Keratinocyte (primary cell): Measurements from ENCODE around the gene DSCAML1. TPM values are rescaled to one million over a fixed set of nuclear protein-coding genes. Genes with fewer than 3 reads are reported as not detected.

Source experiments
- DNase-seq: peaks from one replicate; pipeline ENCODE4 v3.0.0-alpha.2; 2011; ENCODE audit warnings: low read depth, missing footprints, low spot score
- FAIRE-seq: peaks from 2 replicates; lab custom pipeline; 2011; peaks lifted over from hg19 to GRCh38; lab: Jason Lieb, UNC
- H2AFZ ChIP-seq: 2 replicates; pipeline ENCODE4 v1.6.0; 2012; ENCODE audit warnings: low read length, control low read depth, inconsistent platforms; ENCODE audit not compliant: control insufficient read depth
- H3K27ac ChIP-seq: 2 replicates; pipeline ENCODE4 v1.5.1; 2011; ENCODE audit warnings: low read length; ENCODE audit not compliant: control insufficient read depth, insufficient read depth
- H3K27me3 ChIP-seq: 3 replicates; pipeline ENCODE4 v1.6.0; 2011; ENCODE audit warnings: low read length; ENCODE audit not compliant: control insufficient read depth, insufficient read depth; ENCODE audit errors: extremely low read depth
- H3K36me3 ChIP-seq, 2 experiments: 2 replicates in 1 of 2; 3 replicates in 1 of 2; pipeline ENCODE4 v1.5.1; 2011; ENCODE audit warnings: low read length in 2 of 2, mild to moderate bottlenecking in 1 of 2; ENCODE audit not compliant: control insufficient read depth in 2 of 2, insufficient read depth in 2 of 2; ENCODE audit errors: extremely low read depth in 1 of 2
- H3K4me1 ChIP-seq: 3 replicates; pipeline ENCODE4 v1.5.1; 2011; ENCODE audit warnings: low read length; ENCODE audit not compliant: control insufficient read depth, insufficient read depth; ENCODE audit errors: extremely low read depth
- H3K4me2 ChIP-seq: 3 replicates; pipeline ENCODE4 v1.6.0; 2011; ENCODE audit warnings: low read depth, low read length; ENCODE audit not compliant: control insufficient read depth, insufficient read depth; ENCODE audit errors: extremely low read depth
- H3K4me3 ChIP-seq, 3 experiments: fragments of 200-600 bp in 1 of 3; sonication (generic) in 1 of 3; 2 replicates in 2 of 3; 3 replicates in 1 of 3; pipeline ENCODE4 v1.5.1; 2011 to 2016; ENCODE audit warnings: low read length in 3 of 3, mild to moderate bottlenecking in 3 of 3, control low read depth in 2 of 3, inconsistent platforms in 1 of 3, low read depth in 1 of 3, mixed read lengths in 1 of 3, mixed run types in 1 of 3, moderate library complexity in 1 of 3; ENCODE audit not compliant: control insufficient read depth in 2 of 3, insufficient read depth in 2 of 3; ENCODE audit errors: extremely low read depth in 1 of 3
- H3K79me2 ChIP-seq: 2 replicates; pipeline ENCODE4 v1.6.0; 2012; ENCODE audit warnings: low read length; ENCODE audit not compliant: control insufficient read depth, insufficient read depth
- H3K9ac ChIP-seq: 3 replicates; pipeline ENCODE4 v1.6.0; 2011; ENCODE audit warnings: low read length; ENCODE audit not compliant: control insufficient read depth, insufficient read depth; ENCODE audit errors: extremely low read depth
- H3K9me1 ChIP-seq: 3 replicates; pipeline ENCODE4 v1.6.0; 2011; ENCODE audit warnings: low read length; ENCODE audit not compliant: control insufficient read depth, insufficient read depth; ENCODE audit errors: extremely low read depth
- H3K9me3 ChIP-seq: 2 replicates; pipeline ENCODE4 v1.5.1; 2012; ENCODE audit warnings: low read depth, low read length; ENCODE audit not compliant: control insufficient read depth
- H4K20me1 ChIP-seq: 3 replicates; pipeline ENCODE4 v1.6.0; 2011; ENCODE audit warnings: low read length; ENCODE audit not compliant: control insufficient read depth, insufficient read depth; ENCODE audit errors: extremely low read depth
- EZH2 ChIP-seq: IDR thresholded peaks from one replicate; pipeline ENCODE4 v1.6.1; 2012; ENCODE audit warnings: inconsistent platforms, mild to moderate bottlenecking, low read length, moderate library complexity
- dilution Hi-C: fragments of 300-500 bp; cut with MboI; formaldehyde crosslinking; loops from one replicate; pipeline ENCODE4 v1.7.0; 2020; ENCODE audit warnings: low sequenced_read_pairs; ENCODE audit not compliant: extremely low pct_ligation_motif_present
- polyA plus RNA-seq, 5 experiments: library from polyadenylated mRNA; depleted of rRNA in 3 of 5; stranded (reverse) in 3 of 5; stranded (forward) in 1 of 5; unstranded in 1 of 5; fragments of >200 nt; gene quantifications; 1 replicate in 1 of 5; 2 replicates in 3 of 5; 3 replicates in 1 of 5; pipeline versions ENCODE4 v1.2.1 to v1.2.3, GENCODE V29; 2011 to 2012; ENCODE audit warnings: missing spikeins in 2 of 5, low read depth in 1 of 5, low replicate concordance in 1 of 5
- TF ChIP-seq, protein P1 (sequence below), 3 experiments: IDR thresholded peaks in 1 of 3; conservative IDR thresholded peaks in 1 of 3; optimal IDR thresholded peaks in 1 of 3; 2 replicates in 2 of 3; 3 replicates in 1 of 3; pipeline versions ENCODE3 to v1.5.1; 2011; ENCODE audit warnings: low read length in 3 of 3, mild to moderate bottlenecking in 3 of 3, moderate library complexity in 2 of 3, control low read depth in 1 of 3, inconsistent platforms in 1 of 3; ENCODE audit not compliant: insufficient read depth in 2 of 3; ENCODE audit errors: extremely low read depth in 1 of 3

The DSCAML1 gene
- polyA plus RNA-seq, 1 donor (not counting 4 experiments of a cell fraction or from before 2014, with no cell fraction given) = not detected

GRCh38 chr11:117538263-117539135, 258.5 kb downstream of the DSCAML1 start:
- no peaks in the 10 kb centered on the region for H3K9me3 ChIP-seq
- no peak overlapping the region for H3K9ac ChIP-seq
- H3K4me2 ChIP-seq = no peak overlapping the region
- dilution Hi-C loops = no loop called here
- no peak for TF ChIP-seq EZH2
- TF ChIP-seq, protein P1, sequence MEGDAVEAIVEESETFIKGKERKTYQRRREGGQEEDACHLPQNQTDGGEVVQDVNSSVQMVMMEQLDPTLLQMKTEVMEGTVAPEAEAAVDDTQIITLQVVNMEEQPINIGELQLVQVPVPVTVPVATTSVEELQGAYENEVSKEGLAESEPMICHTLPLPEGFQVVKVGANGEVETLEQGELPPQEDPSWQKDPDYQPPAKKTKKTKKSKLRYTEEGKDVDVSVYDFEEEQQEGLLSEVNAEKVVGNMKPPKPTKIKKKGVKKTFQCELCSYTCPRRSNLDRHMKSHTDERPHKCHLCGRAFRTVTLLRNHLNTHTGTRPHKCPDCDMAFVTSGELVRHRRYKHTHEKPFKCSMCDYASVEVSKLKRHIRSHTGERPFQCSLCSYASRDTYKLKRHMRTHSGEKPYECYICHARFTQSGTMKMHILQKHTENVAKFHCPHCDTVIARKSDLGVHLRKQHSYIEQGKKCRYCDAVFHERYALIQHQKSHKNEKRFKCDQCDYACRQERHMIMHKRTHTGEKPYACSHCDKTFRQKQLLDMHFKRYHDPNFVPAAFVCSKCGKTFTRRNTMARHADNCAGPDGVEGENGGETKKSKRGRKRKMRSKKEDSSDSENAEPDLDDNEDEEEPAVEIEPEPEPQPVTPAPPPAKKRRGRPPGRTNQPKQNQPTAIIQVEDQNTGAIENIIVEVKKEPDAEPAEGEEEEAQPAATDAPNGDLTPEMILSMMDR (optimal IDR thresholded peaks at IDR 0.05 in 1 of 3, IDR thresholded peaks at IDR 0.05 in 1 of 3, conservative IDR thresholded peaks at IDR 0.05 in 1 of 3; ENCODE audit: extremely low read depth in 1 of 3, insufficient read depth in 2 of 3, low read length in 3 of 3) = no peak
- no peak for FAIRE-seq
- no peaks in the 10 kb centered on the region for H3K4me1 ChIP-seq
- no peaks in the 10 kb centered on the region for H3K36me3 ChIP-seq
- no peak overlapping the region for H3K4me3 ChIP-seq
- no peak for DNase-seq
- H3K27ac ChIP-seq = no peak overlapping the region
- no peaks in the 10 kb centered on the region for H3K9me1 ChIP-seq
- no peaks in the 10 kb centered on the region for H4K20me1 ChIP-seq
- H2AFZ ChIP-seq = no peak overlapping the region
- H3K79me2 ChIP-seq = no peaks in the 10 kb centered on the region
- peaks cover 11% of the 10 kb centered on the region for H3K27me3 ChIP-seq

DNA sequence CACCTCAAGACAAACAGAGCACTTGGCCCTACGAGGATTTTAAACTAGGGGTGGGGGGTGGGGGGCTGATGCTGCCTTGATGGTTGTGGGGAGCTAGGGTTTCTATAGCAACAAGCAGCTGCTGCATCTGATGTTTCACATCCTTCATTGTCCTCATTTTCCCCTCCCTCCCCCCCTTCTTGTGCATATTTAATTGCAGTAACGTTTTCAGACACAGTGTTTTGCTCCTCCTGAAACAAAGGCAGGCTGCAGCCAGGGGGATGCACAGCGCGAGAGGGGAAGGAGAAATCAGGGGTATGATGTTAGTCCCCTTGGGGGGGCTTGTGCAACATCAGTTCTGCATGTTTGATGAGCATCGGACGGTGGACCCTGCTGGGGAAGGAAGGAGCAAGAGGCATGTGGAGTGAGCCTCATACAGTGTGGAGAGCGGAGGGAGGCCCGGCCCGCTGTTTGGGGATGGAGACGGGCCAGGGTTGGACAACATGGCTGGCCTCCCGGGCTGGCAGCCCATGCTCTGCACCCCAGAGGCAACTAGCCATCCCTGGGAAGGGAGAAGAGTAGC, 261.1 kb downstream of the DSCAML1 start:
- H3K27me3 ChIP-seq = peaks cover 11% of the 10 kb centered on the region
- H3K27ac ChIP-seq = no peak overlapping the region
- H3K9ac ChIP-seq = no peak overlapping the region
- H2AFZ ChIP-seq = no peak overlapping the region
- DNase-seq (no peak), FAIRE-seq (no peak)
- no peaks in the 10 kb centered on the region for H4K20me1 ChIP-seq
- H3K9me3 ChIP-seq = no peaks in the 10 kb centered on the region
- no peaks in the 10 kb centered on the region for H3K79me2 ChIP-seq
- TF ChIP-seq, protein P1 (optimal IDR thresholded peaks at IDR 0.05 in 1 of 3, IDR thresholded peaks at IDR 0.05 in 1 of 3, conservative IDR thresholded peaks at IDR 0.05 in 1 of 3; ENCODE audit: extremely low read depth in 1 of 3, insufficient read depth in 2 of 3, low read length in 3 of 3) = no peak
- TF ChIP-seq EZH2 = no peak
- no peaks in the 10 kb centered on the region for H3K9me1 ChIP-seq
- H3K4me3 ChIP-seq = no peak overlapping the region
- H3K36me3 ChIP-seq = no peaks in the 10 kb centered on the region
- H3K4me1 ChIP-seq = no peaks in the 10 kb centered on the region
- dilution Hi-C loops = no loop called here
- H3K4me2 ChIP-seq = no peak overlapping the region
